Panc1 (cell line): Measurements from ENCODE around the gene HOXA4.

Source experiments
- POLR2AphosphoS5 ChIP-seq: IDR thresholded peaks from 2 replicates; pipeline ENCODE4 v1.6.1; 2012; ENCODE audit warnings: mild to moderate bottlenecking, low read depth, low read length, moderate library complexity
- REST ChIP-seq, 2 experiments: IDR thresholded peaks; 2 replicates each; pipeline ENCODE4 v1.6.1; 2011 to 2012; ENCODE audit warnings: low read depth in 2 of 2, control low read depth in 1 of 2, low read length in 1 of 2, mild to moderate bottlenecking in 1 of 2, moderate library complexity in 1 of 2; ENCODE audit not compliant: insufficient read depth in 1 of 2
- SIN3A ChIP-seq: IDR thresholded peaks from 2 replicates; pipeline ENCODE4 v1.6.1; 2012; ENCODE audit warnings: low read depth, mild to moderate bottlenecking, low read length, moderate library complexity, borderline replicate concordance; ENCODE audit not compliant: insufficient read depth
- TCF7L2 ChIP-seq: IDR thresholded peaks from 2 replicates; pipeline ENCODE4 v1.6.1; 2011; ENCODE audit warnings: mild to moderate bottlenecking, low read depth, low read length, inconsistent platforms
- TF ChIP-seq, protein P1 (sequence below): fragments of 450-650 bp; IDR thresholded peaks from 2 replicates; pipeline ENCODE4 v1.5.1; 2017; ENCODE audit warnings: mild to moderate bottlenecking

- TF ChIP-seq, protein P1, sequence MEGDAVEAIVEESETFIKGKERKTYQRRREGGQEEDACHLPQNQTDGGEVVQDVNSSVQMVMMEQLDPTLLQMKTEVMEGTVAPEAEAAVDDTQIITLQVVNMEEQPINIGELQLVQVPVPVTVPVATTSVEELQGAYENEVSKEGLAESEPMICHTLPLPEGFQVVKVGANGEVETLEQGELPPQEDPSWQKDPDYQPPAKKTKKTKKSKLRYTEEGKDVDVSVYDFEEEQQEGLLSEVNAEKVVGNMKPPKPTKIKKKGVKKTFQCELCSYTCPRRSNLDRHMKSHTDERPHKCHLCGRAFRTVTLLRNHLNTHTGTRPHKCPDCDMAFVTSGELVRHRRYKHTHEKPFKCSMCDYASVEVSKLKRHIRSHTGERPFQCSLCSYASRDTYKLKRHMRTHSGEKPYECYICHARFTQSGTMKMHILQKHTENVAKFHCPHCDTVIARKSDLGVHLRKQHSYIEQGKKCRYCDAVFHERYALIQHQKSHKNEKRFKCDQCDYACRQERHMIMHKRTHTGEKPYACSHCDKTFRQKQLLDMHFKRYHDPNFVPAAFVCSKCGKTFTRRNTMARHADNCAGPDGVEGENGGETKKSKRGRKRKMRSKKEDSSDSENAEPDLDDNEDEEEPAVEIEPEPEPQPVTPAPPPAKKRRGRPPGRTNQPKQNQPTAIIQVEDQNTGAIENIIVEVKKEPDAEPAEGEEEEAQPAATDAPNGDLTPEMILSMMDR, result no peak
- TF ChIP-seq SIN3A, result no peak
- no peak for TF ChIP-seq REST (IDR thresholded peaks at IDR 0.05; ENCODE audit: insufficient read depth in 1 of 2, low read depth in 2 of 2, low read length in 1 of 2)
- no peak for TF ChIP-seq POLR2AphosphoS5
- TF ChIP-seq TCF7L2, result no peak
Measured at GRCh38 chr7:27165089-27165995, 34.8 kb upstream of the HOXA4 start, which contains the start of gene HOXA9.
